A549 treated with CORT108297 at 1 μM for 4 hours (cell line): ENCODE measurements around the gene SH2D5. TPM values are rescaled to one million over a fixed set of nuclear protein-coding genes. Genes with fewer than 3 reads are reported as not detected.

Experiments used
- total RNA-seq: library from RNA; stranded (reverse); fragments of 200-300 nt; extraction: Qiagen RNA extraction; gene quantifications from 5 replicates; pipeline ENCODE4 v1.2.3, GENCODE V29; 2022

The SH2D5 gene
- 12.7 to 18.8 TPM (median 17.1 TPM) in 5 replicates for total RNA-seq

GRCh38 chr1:20732588-20733359 is at the start of gene SH2D5:
Gene SH2D5 (minus strand): TSS chr1:20732703. CDS start chr1:20728044, 4,659 bp downstream.

GRCh38 chr1:20717452-20718342 is 14.8 kb downstream of the SH2D5 start, which contains the start of gene KIF17:
Gene KIF17 (minus strand): TSS chr1:20718007. CDS start chr1:20717706, 301 bp downstream.

Other genes with a start within 250 kb of the SH2D5 start
- gene CAMK2N1, start 246.5 kb downstream of the SH2D5 start, total RNA-seq = 36.9 to 49.6 TPM (median 45.4 TPM) in 5 replicates
- gene MUL1, start 224.6 kb downstream of the SH2D5 start, total RNA-seq = 39.6 to 43.6 TPM (median 42.3 TPM) in 5 replicates
- gene FAM43B, start 180.1 kb downstream of the SH2D5 start, total RNA-seq = 3.3 to 5.9 TPM (median 5.4 TPM) in 5 replicates
- gene CDA, start 143.6 kb downstream of the SH2D5 start, total RNA-seq = 33.9 to 42.8 TPM (median 35.8 TPM) in 5 replicates
- gene PINK1, start 99.2 kb downstream of the SH2D5 start, total RNA-seq = 27.5 to 41.2 TPM (median 38.8 TPM) in 5 replicates
- gene DDOST, start 71.3 kb downstream of the SH2D5 start, total RNA-seq = 185 to 214 TPM (median 211 TPM) in 5 replicates
- gene KIF17, start 14.7 kb downstream of the SH2D5 start, total RNA-seq = 1.1 to 1.6 TPM (median 1.5 TPM) in 5 replicates
- gene HP1BP3, start 54.6 kb upstream of the SH2D5 start, total RNA-seq = 87.7 to 154 TPM (median 115 TPM) in 5 replicates